Measurements from ENCODE around the gene LMX1A. TPM values are rescaled to one million over a fixed set of nuclear protein-coding genes. Genes with fewer than 3 reads are reported as not detected.

LMX1A gene
- total RNA-seq, 1 experiment from 2014 or later, result not detected

- Histone ChIP-seq H3K27me3 (0 out of 2 replicates have a peak, but pooled peaks cover 2% of the 10 kb centered on the region), H3K9me3 (no peaks in the 10 kb centered on the region), H3K36me3 (no peaks in the 10 kb centered on the region), H3K4me3 (no peak overlapping the region)
- no peak for DNase-seq
Observed at GRCh38 chr1:165185161-165185889, 171.2 kb downstream of the LMX1A start.

- Histone ChIP-seq H3K36me3 (no peaks in the 10 kb centered on the region), H3K4me3 (no peak overlapping the region), H3K27me3 (no peaks in the 10 kb centered on the region), H3K9me3 (no peaks in the 10 kb centered on the region)
- DNase-seq, result no peak
Observed at GRCh38 chr1:165182975-165183374, 173.5 kb downstream of the LMX1A start.

DNA sequence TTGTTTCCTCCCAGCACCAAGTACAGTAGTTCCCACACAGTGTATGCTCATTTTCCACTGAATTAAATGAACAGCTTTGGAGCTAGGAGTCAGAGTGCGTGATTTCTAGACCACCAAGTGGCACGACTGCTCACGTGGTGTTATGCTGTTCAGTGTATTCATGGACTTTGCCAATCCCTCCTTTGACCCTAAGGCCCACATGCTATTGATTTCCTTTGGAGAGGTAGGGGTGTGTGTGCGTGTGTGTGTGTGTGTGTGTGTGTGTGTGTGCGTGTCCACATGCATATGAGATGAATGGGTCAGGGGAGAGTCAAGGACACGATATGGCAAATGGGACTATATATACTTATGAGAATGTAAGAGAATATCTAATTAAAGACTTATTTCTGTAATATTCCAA lies 177.2 kb downstream of the LMX1A start:
- Histone ChIP-seq H3K9me3 (no peaks in the 10 kb centered on the region), H3K27me3 (no peaks in the 10 kb centered on the region), H3K4me3 (no peak overlapping the region), H3K36me3 (no peaks in the 10 kb centered on the region)
- DNase-seq, result no peak

DNA sequence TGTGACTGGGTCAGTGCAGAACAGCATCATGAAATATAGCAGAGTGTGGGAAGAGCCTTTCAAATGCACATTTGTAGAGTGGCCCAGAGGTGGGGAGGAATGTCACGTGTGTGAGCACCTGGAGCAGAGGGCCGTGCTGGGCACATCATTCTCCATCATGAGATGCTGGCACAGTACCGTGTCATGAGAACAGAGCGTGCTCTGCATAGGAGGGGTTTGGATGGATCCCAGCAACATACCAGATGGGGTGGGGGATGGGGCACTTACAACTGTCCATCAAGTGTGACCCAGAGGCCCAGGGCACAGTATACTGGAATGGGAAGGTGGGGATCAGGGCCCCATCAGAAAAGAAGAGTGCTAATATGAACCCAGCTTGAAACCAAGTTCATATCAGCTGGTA lies 182.0 kb downstream of the LMX1A start:
- no peaks in the 10 kb centered on the region for H3K36me3 ChIP-seq
- no peak for DNase-seq

DNA sequence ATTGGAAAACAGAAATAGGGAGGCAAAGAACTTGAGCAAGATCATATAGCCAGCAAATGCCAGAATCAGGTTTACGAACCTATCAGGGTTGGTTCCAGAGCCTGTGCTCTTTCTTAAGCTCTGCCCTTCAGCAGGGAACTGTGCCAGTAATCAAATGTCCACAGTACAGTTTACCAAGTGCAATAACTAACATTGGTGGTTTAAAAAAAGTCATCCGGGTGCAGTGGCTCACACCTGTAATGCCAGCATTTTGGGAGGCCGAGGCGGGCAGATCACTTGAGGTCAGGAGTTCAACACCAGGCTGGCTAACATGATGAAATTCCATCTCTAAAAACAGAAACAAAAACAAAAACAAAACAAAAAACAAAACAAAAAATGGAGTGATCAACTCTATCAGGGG lies 182.7 kb downstream of the LMX1A start:
- DNase-seq, result no peak
- H3K27me3 ChIP-seq, result no peaks in the 10 kb centered on the region
- no peaks in the 10 kb centered on the region for H3K9me3 ChIP-seq
- H3K36me3 ChIP-seq, result no peaks in the 10 kb centered on the region
- no peak overlapping the region for H3K4me3 ChIP-seq

More for the DNA sequence above, 182.0 kb downstream of the LMX1A start:
- Histone ChIP-seq H3K27me3 (no peaks in the 10 kb centered on the region), H3K9me3 (no peaks in the 10 kb centered on the region), H3K4me3 (no peak overlapping the region)

DNA sequence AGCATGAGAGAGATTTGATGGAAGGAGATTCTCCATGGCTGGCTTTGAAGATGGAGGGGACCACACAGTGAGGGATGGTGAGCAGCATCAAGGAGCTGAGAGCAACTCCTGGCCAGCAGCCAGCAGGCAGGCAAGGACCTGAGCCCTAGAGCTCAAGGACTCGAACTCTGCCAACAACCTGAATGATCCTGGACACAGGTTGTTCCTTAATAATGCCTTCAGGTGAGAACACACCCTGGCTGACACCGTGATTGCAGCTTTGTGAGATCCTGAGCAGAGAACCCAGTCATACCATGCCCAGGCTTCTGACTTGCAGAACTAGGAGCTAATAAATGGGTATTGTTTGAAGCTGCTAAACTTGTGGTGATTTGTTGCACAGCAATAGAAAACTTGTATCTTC lies 183.1 kb downstream of the LMX1A start:
- Histone ChIP-seq H3K9me3 (no peaks in the 10 kb centered on the region), H3K36me3 (no peaks in the 10 kb centered on the region), H3K4me3 (no peak overlapping the region), H3K27me3 (no peaks in the 10 kb centered on the region)
- DNase-seq, result no peak

DNA sequence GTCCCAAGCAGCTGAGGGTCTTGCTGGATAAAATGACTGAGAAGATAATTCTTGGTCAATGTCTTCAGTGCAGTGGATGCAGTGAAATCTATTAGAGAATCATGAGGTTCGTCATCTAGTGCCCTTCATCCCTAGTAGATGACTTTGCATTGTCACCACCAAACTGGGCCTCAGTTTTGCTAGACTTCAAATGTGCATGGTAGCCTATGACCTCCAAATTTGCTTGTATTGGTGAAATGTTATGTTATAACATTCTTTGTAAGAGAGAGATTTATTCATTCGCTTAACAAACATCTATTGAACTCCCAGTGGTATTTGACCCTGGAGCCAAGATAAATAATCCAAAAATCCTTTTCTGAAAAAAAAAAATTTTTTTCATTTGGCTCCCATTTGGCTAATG lies 183.8 kb downstream of the LMX1A start:
- DNase-seq, result no peak
- H3K36me3 ChIP-seq, result no peaks in the 10 kb centered on the region
- no peaks in the 10 kb centered on the region for H3K27me3 ChIP-seq
- H3K4me3 ChIP-seq, result no peak overlapping the region
- no peaks in the 10 kb centered on the region for H3K9me3 ChIP-seq

DNA sequence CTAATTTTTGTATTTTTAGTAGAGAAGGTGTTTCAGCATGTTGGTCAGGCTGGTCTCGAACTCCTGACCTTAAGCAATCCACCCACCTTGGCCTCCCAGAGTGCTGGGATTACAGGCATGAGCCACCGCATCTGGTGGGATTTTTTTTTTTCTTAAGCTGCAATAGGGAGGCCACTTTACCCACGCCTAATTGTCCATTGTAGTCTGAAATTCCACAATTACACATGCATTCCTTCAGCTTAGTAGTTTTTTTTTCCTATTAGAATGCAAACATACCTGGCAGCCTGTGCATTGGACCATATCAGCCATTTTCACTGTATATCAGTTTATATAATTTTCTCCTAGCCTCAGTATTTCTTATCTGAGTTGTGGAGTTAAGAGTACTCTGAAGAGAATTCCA lies 186.8 kb downstream of the LMX1A start:
- no peaks in the 10 kb centered on the region for H3K9me3 ChIP-seq
- H3K36me3 ChIP-seq, result no peaks in the 10 kb centered on the region

DNA sequence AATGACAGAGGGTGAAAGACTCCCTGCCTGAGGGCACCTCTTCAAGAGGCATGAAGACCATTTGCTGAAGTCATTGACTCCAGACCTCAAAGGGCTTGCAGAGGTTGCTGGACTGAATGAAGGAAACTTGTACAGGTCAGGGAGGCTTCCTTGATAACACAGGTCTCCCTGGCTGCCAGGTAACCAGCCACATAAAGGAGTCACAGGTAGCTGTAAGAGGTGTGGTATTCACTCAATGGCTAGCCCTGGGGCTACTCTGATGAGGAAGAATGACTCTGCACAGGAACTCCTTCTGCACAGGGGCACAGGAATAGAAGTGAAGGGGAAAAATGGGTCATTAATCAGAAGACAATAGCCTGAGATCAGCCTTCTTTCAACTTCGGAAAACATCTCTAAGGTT lies 187.5 kb downstream of the LMX1A start:
- Histone ChIP-seq H3K27me3 (no peaks in the 10 kb centered on the region), H3K9me3 (no peaks in the 10 kb centered on the region), H3K36me3 (no peaks in the 10 kb centered on the region), H3K4me3 (no peak overlapping the region)
- no peak for DNase-seq

More for the DNA sequence above, 186.8 kb downstream of the LMX1A start:
- DNase-seq, result no peak
- Histone ChIP-seq H3K4me3 (no peak overlapping the region), H3K27me3 (no peaks in the 10 kb centered on the region)

- Histone ChIP-seq H3K9me3 (no peaks in the 10 kb centered on the region), H3K27me3 (no peaks in the 10 kb centered on the region), H3K36me3 (no peaks in the 10 kb centered on the region), H3K4me3 (no peak overlapping the region)
- DNase-seq, result no peak
Observed at GRCh38 chr1:165168467-165168866, 188.0 kb downstream of the LMX1A start.

DNA sequence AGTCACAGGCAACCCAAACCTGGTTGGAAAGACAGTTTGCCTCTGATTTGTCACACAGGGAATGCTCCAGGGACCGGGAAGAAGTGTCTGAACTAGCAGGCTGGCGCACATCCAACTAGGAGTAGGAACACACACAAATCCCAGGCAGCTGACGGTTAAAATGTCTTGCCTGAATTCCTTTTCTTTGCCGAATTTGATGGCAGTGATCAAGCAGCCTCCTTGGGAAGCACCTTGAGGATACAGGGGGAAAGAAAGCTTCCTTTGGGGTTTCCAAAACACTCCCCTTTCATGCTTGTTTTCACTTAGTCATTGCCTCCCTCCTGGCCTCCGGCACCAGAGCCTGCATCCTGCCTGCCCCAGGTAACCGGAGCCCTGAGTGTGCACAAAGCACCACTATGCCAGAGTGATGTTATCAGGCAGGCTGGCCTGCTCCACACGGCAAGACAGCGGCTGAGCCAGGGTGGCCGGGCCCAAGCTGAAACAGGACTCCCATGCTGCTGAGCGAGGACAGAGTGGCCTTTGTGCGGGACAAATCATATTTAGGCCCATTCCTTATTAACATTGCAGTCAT lies 193.8 kb downstream of the LMX1A start:
- no peak for DNase-seq
- H3K36me3 ChIP-seq, result no peaks in the 10 kb centered on the region

GRCh38 chr1:165161130-165161529 lies 195.4 kb downstream of the LMX1A start:
- no peak for DNase-seq
- Histone ChIP-seq H3K27me3 (no peaks in the 10 kb centered on the region), H3K9me3 (no peaks in the 10 kb centered on the region), H3K4me3 (no peak overlapping the region), H3K36me3 (no peaks in the 10 kb centered on the region)

More for the DNA sequence above, 193.8 kb downstream of the LMX1A start:
- no peaks in the 10 kb centered on the region for H3K27me3 ChIP-seq
- H3K4me3 ChIP-seq, result no peak overlapping the region
- no peaks in the 10 kb centered on the region for H3K9me3 ChIP-seq

DNA sequence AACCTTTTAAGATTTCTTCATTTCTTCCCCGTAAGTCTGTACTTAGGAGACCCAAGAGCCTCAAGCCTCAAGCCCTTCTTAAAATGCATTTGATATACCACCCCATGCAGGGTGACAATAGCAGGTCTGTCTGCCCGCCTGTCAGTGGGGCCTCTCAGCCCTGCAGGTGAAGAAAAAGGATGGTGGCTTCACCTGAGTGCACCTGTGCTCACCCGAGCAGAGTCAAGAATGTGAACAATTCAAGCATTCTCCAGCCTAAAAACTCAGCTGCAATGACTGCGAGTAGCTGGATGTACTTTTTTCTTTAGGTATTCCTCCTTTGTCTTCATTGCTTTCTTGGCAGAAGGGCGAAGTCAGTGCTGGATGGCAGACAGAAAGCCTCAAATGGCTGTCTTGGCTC lies 203.3 kb downstream of the LMX1A start:
- DNase-seq, result no peak
- Histone ChIP-seq H3K9me3 (no peaks in the 10 kb centered on the region), H3K4me3 (no peak overlapping the region)

GRCh38 chr1:165152727-165153126 lies 203.8 kb downstream of the LMX1A start:
- Histone ChIP-seq H3K36me3 (no peaks in the 10 kb centered on the region), H3K4me3 (no peak overlapping the region), H3K27me3 (no peaks in the 10 kb centered on the region), H3K9me3 (no peaks in the 10 kb centered on the region)
- DNase-seq, result no peak

More for the DNA sequence above, 203.3 kb downstream of the LMX1A start:
- Histone ChIP-seq H3K27me3 (no peaks in the 10 kb centered on the region), H3K36me3 (no peaks in the 10 kb centered on the region)

- no peak for DNase-seq
- Histone ChIP-seq H3K36me3 (no peaks in the 10 kb centered on the region), H3K27me3 (no peaks in the 10 kb centered on the region), H3K9me3 (no peaks in the 10 kb centered on the region), H3K4me3 (no peak overlapping the region)
Observed at GRCh38 chr1:165152109-165152508, 204.4 kb downstream of the LMX1A start.
